GM12878 (cell line): Measurements from ENCODE around the gene SRCAP. TPM values are rescaled to one million over a fixed set of nuclear protein-coding genes. Genes with fewer than 3 reads are reported as not detected.

Source experiments
- ATF7 ChIP-seq: fragments of 450-650 bp; IDR thresholded peaks from 2 replicates; pipeline ENCODE4 v1.6.1; 2016; ENCODE audit warnings: low read depth, mild to moderate bottlenecking
- BRCA1 ChIP-seq: IDR thresholded peaks from 2 replicates; pipeline ENCODE4 v1.6.1; 2011; ENCODE audit warnings: low read depth, low read length, improper control_type of control experiment
- EGR1 ChIP-seq, 2 experiments: IDR thresholded peaks; 1 replicate in 1 of 2; 2 replicates in 1 of 2; pipeline ENCODE4 v1.6.1; 2011 to 2012; ENCODE audit warnings: low read depth in 2 of 2, low read length in 2 of 2, borderline replicate concordance in 1 of 2, mild to moderate bottlenecking in 1 of 2, moderate library complexity in 1 of 2
- FOS ChIP-seq: IDR thresholded peaks from 3 replicates; pipeline ENCODE4 v1.6.1; 2011; ENCODE audit warnings: borderline replicate concordance; ENCODE audit not compliant: insufficient read length; ENCODE audit errors: extremely low read depth
- HDAC2 ChIP-seq: fragments of 200-600 bp; sonication (generic); IDR thresholded peaks from 2 replicates; pipeline ENCODE4 v1.6.1; 2017
- IKZF2 ChIP-seq, 2 experiments: fragments of 450-650 bp; IDR thresholded peaks; 2 replicates each; pipeline ENCODE4 v1.6.1; 2017; ENCODE audit warnings: mild to moderate bottlenecking in 2 of 2, moderate library complexity in 2 of 2
- JUNB ChIP-seq: IDR thresholded peaks from 2 replicates; pipeline ENCODE4 v1.6.1; 2016; ENCODE audit warnings: antibody characterized with exemption, mild to moderate bottlenecking
- MEF2B ChIP-seq: fragments of 450-650 bp; IDR thresholded peaks from 2 replicates; pipeline ENCODE4 v1.6.1; 2018; ENCODE audit warnings: mild to moderate bottlenecking, moderate library complexity; ENCODE audit not compliant: partially characterized antibody, poor library complexity, severe bottlenecking
- MTA3 ChIP-seq: IDR thresholded peaks from 2 replicates; pipeline ENCODE4 v1.6.1; 2012; ENCODE audit warnings: low read length, inconsistent platforms, borderline replicate concordance
- NR2C1 ChIP-seq: fragments of 450-650 bp; IDR thresholded peaks from 2 replicates; pipeline ENCODE4 v1.6.1; 2017; ENCODE audit warnings: antibody characterized with exemption, mild to moderate bottlenecking, moderate library complexity
- PAX5 ChIP-seq: IDR thresholded peaks from 2 replicates; pipeline ENCODE4 v1.6.1; 2011; ENCODE audit warnings: low read depth, low read length, borderline replicate concordance
- PAX8 ChIP-seq: fragments of 450-650 bp; IDR thresholded peaks from 2 replicates; pipeline ENCODE4 v1.6.1; 2017; ENCODE audit warnings: mild to moderate bottlenecking, moderate library complexity
- PML ChIP-seq: IDR thresholded peaks from 2 replicates; pipeline ENCODE4 v1.6.1; 2012; ENCODE audit warnings: low read length, inconsistent platforms
- RB1 ChIP-seq: fragments of 450-650 bp; formaldehyde crosslinking; IDR thresholded peaks from 2 replicates; pipeline ENCODE4 v1.6.1; 2017; ENCODE audit warnings: mild to moderate bottlenecking, borderline replicate concordance
- RCOR1 ChIP-seq: conservative IDR thresholded peaks from 2 replicates; pipeline ENCODE4 v1.6.1; 2012; ENCODE audit warnings: low read depth, low read length, improper control_type of control experiment
- SMC3 ChIP-seq: IDR thresholded peaks from 2 replicates; pipeline ENCODE4 v1.6.1; 2011; ENCODE audit warnings: low read length, improper control_type of control experiment, borderline replicate concordance
- TBL1XR1 ChIP-seq: IDR thresholded peaks from 2 replicates; pipeline ENCODE4 v1.6.1; 2012; ENCODE audit warnings: low read depth, low read length, improper control_type of control experiment
- TCF7 ChIP-seq: IDR thresholded peaks from 2 replicates; pipeline ENCODE4 v1.6.1; 2014; ENCODE audit warnings: antibody characterized with exemption, borderline replicate concordance
- ZNF217 ChIP-seq: fragments of 450-650 bp; IDR thresholded peaks from 2 replicates; pipeline ENCODE4 v1.6.1; 2017; ENCODE audit warnings: antibody characterized with exemption, mild to moderate bottlenecking
- ZZZ3 ChIP-seq: IDR thresholded peaks from 2 replicates; pipeline ENCODE4 v1.6.1; 2011; ENCODE audit warnings: low read depth; ENCODE audit not compliant: control insufficient read depth, insufficient read length
- polyA plus RNA-seq, 11 experiments: library from polyadenylated mRNA; depleted of rRNA in 4 of 11; unstranded in 6 of 11; stranded (reverse) in 5 of 11; fragments of >200 nt; fragmentation: Nextera tagmentation in 4 of 11; fragmentation: Illumina TruSeq in 1 of 11; extraction: Ambion mirVana in 4 of 11; extraction: Trizol in 1 of 11; gene quantifications; 1 replicate in 1 of 11; 2 replicates in 10 of 11; pipeline versions ENCODE4 v1.2.1 to v1.2.3, GENCODE V29; 2011 to 2016; ENCODE audit warnings: inconsistent platforms in 2 of 11, missing spikeins in 2 of 11, low read depth in 1 of 11
- total RNA-seq, 4 experiments: library from RNA; depleted of rRNA in 3 of 4; stranded (reverse); fragments of >200 nt in 3 of 4; fragmentation: Illumina TruSeq in 1 of 4; extraction: Trizol in 1 of 4; gene quantifications; 2 replicates each; pipeline versions ENCODE4 v1.2.1 to v1.2.3, GENCODE V29; 2013 to 2021
- TF ChIP-seq, protein P1 (sequence below): fragments of 450-650 bp; formaldehyde crosslinking; IDR thresholded peaks from 2 replicates; pipeline ENCODE4 v1.4.0; 2022; ENCODE audit warnings: mild to moderate bottlenecking, moderate library complexity
- TF ChIP-seq, protein P2 (sequence below): IDR thresholded peaks from 2 replicates; pipeline ENCODE4 v1.6.1; 2011; ENCODE audit warnings: low read depth, mild to moderate bottlenecking, low read length, moderate library complexity, borderline replicate concordance; ENCODE audit errors: extremely low read depth
- TF ChIP-seq, protein P3 (sequence below): IDR thresholded peaks from 2 replicates; pipeline ENCODE4 v1.6.1; 2012; ENCODE audit warnings: improper control_type of control experiment, low read depth, low read length; ENCODE audit not compliant: insufficient replicate concordance

Gene SRCAP
- total and polyA plus RNA-seq, 10 of the 15 experiments (the other 5 are each of a cell fraction or from before 2014, with no cell fraction given): 0.24 to 58.4 (median 11.6) TPM

DNA sequence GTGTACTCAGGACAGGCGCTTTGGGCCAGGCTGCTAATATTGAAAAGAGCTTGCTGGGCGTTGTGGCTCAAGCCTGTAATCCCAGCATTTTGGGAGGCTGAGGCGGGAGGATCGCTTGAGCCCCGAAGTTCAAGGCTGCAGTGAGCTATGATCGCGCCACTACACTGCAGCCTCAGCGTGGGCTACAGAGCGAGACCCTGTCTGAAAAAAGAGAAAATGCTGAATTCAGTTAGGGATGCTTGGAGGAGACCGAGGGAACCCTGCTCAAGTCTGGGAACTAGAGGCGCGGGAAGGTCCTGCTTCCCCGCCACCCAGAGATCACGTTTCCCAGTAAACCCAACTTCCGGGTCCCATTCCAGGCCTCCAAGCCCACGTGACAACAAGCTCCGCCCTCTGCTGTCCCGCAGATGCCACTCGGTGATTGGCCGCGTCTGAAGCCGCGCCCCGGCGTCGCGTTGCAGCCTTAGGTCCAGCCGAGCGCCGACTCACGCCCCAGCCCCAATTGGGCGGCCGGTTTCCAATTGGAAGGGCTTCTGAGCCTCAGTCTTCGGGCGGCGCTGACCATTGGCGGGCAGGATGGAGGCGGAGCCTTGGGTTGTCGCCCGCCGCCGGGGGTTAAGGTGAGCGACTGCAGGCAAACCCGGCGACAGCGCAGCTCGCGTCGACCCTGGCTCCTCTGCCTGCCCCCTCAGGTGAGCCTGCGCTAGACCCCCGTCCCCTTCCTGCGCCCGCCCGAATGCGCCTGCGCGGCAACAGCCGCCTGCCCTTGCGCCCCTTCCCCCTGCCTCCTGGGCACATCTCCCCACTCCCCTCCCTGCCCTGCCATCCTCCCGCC is 49.0 kb downstream of the SRCAP start, which contains the start of gene PHKG2 (continued):
- TF ChIP-seq FOS: peak; percentile 14
- peak; percentile 71; the same call in 1 of the 2 replicates for TF ChIP-seq RB1
- TF ChIP-seq, protein P1, sequence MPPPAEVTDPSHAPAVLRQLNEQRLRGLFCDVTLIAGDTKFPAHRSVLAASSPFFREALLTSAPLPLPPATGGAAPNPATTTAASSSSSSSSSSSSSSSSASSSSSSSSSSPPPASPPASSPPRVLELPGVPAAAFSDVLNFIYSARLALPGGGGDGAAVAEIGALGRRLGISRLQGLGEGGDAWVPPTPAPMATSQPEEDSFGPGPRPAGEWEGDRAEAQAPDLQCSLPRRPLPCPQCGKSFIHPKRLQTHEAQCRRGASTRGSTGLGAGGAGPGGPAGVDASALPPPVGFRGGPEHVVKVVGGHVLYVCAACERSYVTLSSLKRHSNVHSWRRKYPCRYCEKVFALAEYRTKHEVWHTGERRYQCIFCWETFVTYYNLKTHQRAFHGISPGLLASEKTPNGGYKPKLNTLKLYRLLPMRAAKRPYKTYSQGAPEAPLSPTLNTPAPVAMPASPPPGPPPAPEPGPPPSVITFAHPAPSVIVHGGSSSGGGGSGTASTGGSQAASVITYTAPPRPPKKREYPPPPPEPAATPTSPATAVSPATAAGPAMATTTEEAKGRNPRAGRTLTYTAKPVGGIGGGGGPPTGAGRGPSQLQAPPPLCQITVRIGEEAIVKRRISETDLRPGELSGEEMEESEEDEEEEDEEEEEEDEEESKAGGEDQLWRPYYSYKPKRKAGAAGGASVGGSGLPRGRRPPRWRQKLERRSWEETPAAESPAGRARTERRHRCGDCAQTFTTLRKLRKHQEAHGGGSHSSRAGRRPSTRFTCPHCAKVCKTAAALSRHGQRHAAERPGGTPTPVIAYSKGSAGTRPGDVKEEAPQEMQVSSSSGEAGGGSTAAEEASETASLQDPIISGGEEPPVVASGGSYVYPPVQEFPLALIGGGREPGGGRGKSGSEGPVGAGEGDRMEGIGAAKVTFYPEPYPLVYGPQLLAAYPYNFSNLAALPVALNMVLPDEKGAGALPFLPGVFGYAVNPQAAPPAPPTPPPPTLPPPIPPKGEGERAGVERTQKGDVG (CRISPR knock-in tag): no peak
- TF ChIP-seq NR2C1: no peak
- TF ChIP-seq PAX8: no peak
- no peak for TF ChIP-seq EGR1 (IDR thresholded peaks at IDR 0.05; ENCODE audit: borderline replicate concordance in 1 of 2, low read depth in 2 of 2, low read length in 2 of 2)
- TF ChIP-seq MTA3: no peak; the same call in 1 of the 2 replicates
- no peak for TF ChIP-seq SMC3
- TF ChIP-seq HDAC2: no peak
- TF ChIP-seq IKZF2 (IDR thresholded peaks at IDR 0.05): no peak; a peak in 1 of 4 replicates
- TF ChIP-seq ZZZ3: no peak
- TF ChIP-seq PML: peak; percentile 91
- TF ChIP-seq, protein P2, sequence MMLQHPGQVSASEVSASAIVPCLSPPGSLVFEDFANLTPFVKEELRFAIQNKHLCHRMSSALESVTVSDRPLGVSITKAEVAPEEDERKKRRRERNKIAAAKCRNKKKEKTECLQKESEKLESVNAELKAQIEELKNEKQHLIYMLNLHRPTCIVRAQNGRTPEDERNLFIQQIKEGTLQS: peak; percentile 75; the same call in 1 of the 2 replicates
- TF ChIP-seq ATF7: no peak
- TF ChIP-seq, protein P3, sequence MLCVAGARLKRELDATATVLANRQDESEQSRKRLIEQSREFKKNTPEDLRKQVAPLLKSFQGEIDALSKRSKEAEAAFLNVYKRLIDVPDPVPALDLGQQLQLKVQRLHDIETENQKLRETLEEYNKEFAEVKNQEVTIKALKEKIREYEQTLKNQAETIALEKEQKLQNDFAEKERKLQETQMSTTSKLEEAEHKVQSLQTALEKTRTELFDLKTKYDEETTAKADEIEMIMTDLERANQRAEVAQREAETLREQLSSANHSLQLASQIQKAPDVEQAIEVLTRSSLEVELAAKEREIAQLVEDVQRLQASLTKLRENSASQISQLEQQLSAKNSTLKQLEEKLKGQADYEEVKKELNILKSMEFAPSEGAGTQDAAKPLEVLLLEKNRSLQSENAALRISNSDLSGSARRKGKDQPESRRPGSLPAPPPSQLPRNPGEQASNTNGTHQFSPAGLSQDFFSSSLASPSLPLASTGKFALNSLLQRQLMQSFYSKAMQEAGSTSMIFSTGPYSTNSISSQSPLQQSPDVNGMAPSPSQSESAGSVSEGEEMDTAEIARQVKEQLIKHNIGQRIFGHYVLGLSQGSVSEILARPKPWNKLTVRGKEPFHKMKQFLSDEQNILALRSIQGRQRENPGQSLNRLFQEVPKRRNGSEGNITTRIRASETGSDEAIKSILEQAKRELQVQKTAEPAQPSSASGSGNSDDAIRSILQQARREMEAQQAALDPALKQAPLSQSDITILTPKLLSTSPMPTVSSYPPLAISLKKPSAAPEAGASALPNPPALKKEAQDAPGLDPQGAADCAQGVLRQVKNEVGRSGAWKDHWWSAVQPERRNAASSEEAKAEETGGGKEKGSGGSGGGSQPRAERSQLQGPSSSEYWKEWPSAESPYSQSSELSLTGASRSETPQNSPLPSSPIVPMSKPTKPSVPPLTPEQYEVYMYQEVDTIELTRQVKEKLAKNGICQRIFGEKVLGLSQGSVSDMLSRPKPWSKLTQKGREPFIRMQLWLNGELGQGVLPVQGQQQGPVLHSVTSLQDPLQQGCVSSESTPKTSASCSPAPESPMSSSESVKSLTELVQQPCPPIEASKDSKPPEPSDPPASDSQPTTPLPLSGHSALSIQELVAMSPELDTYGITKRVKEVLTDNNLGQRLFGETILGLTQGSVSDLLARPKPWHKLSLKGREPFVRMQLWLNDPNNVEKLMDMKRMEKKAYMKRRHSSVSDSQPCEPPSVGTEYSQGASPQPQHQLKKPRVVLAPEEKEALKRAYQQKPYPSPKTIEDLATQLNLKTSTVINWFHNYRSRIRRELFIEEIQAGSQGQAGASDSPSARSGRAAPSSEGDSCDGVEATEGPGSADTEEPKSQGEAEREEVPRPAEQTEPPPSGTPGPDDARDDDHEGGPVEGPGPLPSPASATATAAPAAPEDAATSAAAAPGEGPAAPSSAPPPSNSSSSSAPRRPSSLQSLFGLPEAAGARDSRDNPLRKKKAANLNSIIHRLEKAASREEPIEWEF: no peak
- no peak for TF ChIP-seq TBL1XR1
- no peak for TF ChIP-seq BRCA1
- peak; percentile 49 for TF ChIP-seq MEF2B
- no peak for TF ChIP-seq TCF7
- TF ChIP-seq JUNB: no peak
- TF ChIP-seq ZNF217: no peak
- TF ChIP-seq RCOR1: no peak
- no peak for TF ChIP-seq PAX5
